A172 (cell line): ENCODE measurements around the gene ZNF107. TPM values are rescaled to one million over a fixed set of nuclear protein-coding genes. Genes with fewer than 3 reads are reported as not detected.

Experiments used
- DNase-seq: peaks from one replicate; pipeline ENCODE4 v3.0.0-alpha.2; 2015; ENCODE audit warnings: low spot score
- total RNA-seq: library from RNA; depleted of rRNA; stranded (reverse); fragments of >200 nt; shearing (Covaris generic); gene quantifications from 2 replicates; pipeline ENCODE4 v1.2.3, GENCODE V29; 2014; rRNA removed

Gene ZNF107
- total RNA-seq = 7.1 and 8.7 TPM in 2 replicates

- peak; percentile 98 for DNase-seq
These were observed at the start of gene ZNF107 for GRCh38 chr7:64665980-64666662. ZNF107 (plus strand) TSS chr7:64666133; CDS start chr7:64666283, 150 bp downstream.

- peak; percentile 69 for DNase-seq
These were observed 47.0 kb upstream of the ZNF107 start for GRCh38 chr7:64618785-64619456.

GRCh38 chr7:64619705-64620104 lies 46.2 kb upstream of the ZNF107 start:
- no peak for DNase-seq

- DNase-seq = no peak
These were observed 44.3 kb upstream of the ZNF107 start for GRCh38 chr7:64621656-64622055.

- no peak for DNase-seq
These were observed 40.5 kb upstream of the ZNF107 start for GRCh38 chr7:64625114-64626082.

- no peak for DNase-seq
These were observed 39.9 kb upstream of the ZNF107 start for GRCh38 chr7:64626083-64626469.

GRCh38 chr7:64626557-64626956 lies 39.4 kb upstream of the ZNF107 start:
- no peak for DNase-seq

- no peak for DNase-seq
These were observed 37.7 kb upstream of the ZNF107 start for GRCh38 chr7:64628192-64628591.

GRCh38 chr7:64628721-64629120 lies 37.2 kb upstream of the ZNF107 start:
- DNase-seq = no peak

GRCh38 chr7:64630496-64630895 lies 35.4 kb upstream of the ZNF107 start:
- DNase-seq = peak; percentile 19

- no peak for DNase-seq
These were observed 33.9 kb upstream of the ZNF107 start for GRCh38 chr7:64632029-64632428.

GRCh38 chr7:64633401-64633800 lies 32.5 kb upstream of the ZNF107 start:
- DNase-seq = no peak

GRCh38 chr7:64634406-64635062 lies 31.4 kb upstream of the ZNF107 start:
- no peak for DNase-seq

- DNase-seq = no peak
These were observed 29.5 kb upstream of the ZNF107 start for GRCh38 chr7:64636386-64636785.

- DNase-seq = no peak
These were observed 28.1 kb upstream of the ZNF107 start for GRCh38 chr7:64637521-64638445.

- no peak for DNase-seq
These were observed 27.1 kb upstream of the ZNF107 start for GRCh38 chr7:64638822-64639221.

- no peak for DNase-seq
These were observed 26.5 kb upstream of the ZNF107 start for GRCh38 chr7:64639267-64640001.

GRCh38 chr7:64640504-64640903 lies 25.4 kb upstream of the ZNF107 start:
- no peak for DNase-seq

- no peak for DNase-seq
These were observed 23.9 kb upstream of the ZNF107 start for GRCh38 chr7:64642046-64642445.

- no peak for DNase-seq
These were observed 23.1 kb upstream of the ZNF107 start for GRCh38 chr7:64642875-64643274.
